Measurements from ENCODE around the gene PNPLA4.

PNPLA4 gene

GRCh38 chrX:7927259-7928167 lies at the start of gene PNPLA4:
PNPLA4 (minus strand) TSS chrX:7927413; CDS start chrX:7926119, 1,294 bp downstream.
- TF ChIP-seq CTCF (conservative IDR thresholded peaks at IDR 0.05; ENCODE audit: control insufficient read depth, insufficient read depth, low read depth, low read length), result no peak
- peak within 1 kb of the TSS; percentile 71 for H3K4me3 ChIP-seq (ENCODE audit: control insufficient read depth, low read depth, low read length)
- peak; percentile 68 for DNase-seq (ENCODE audit: low read depth)

GRCh38 chrX:7972586-7972985 lies 45.4 kb upstream of the PNPLA4 start:
- peak; percentile 45 for DNase-seq (ENCODE audit: low read depth)
- no peak for TF ChIP-seq CTCF (conservative IDR thresholded peaks at IDR 0.05; ENCODE audit: control insufficient read depth, insufficient read depth, low read depth, low read length)

GRCh38 chrX:7970428-7970827 lies 43.2 kb upstream of the PNPLA4 start:
- DNase-seq (ENCODE audit: low read depth), result no peak
- H3K4me3 ChIP-seq (ENCODE audit: control insufficient read depth, low read depth, low read length), result no peak overlapping the region
- no peak for TF ChIP-seq CTCF (conservative IDR thresholded peaks at IDR 0.05; ENCODE audit: control insufficient read depth, insufficient read depth, low read depth, low read length)

More at GRCh38 chrX:7972586-7972985, 45.4 kb upstream of the PNPLA4 start:
- no peak overlapping the region for H3K4me3 ChIP-seq (ENCODE audit: control insufficient read depth, low read depth, low read length)

- H3K4me3 ChIP-seq (ENCODE audit: control insufficient read depth, low read depth, low read length), result no peak overlapping the region
- TF ChIP-seq CTCF (conservative IDR thresholded peaks at IDR 0.05; ENCODE audit: control insufficient read depth, insufficient read depth, low read depth, low read length), result no peak
- no peak for DNase-seq (ENCODE audit: low read depth)
These were observed 38.2 kb upstream of the PNPLA4 start for GRCh38 chrX:7965436-7965835.

GRCh38 chrX:7960246-7960645 lies 33.0 kb upstream of the PNPLA4 start:
- H3K4me3 ChIP-seq (ENCODE audit: control insufficient read depth, low read depth, low read length), result no peak overlapping the region
- no peak for DNase-seq (ENCODE audit: low read depth)
- TF ChIP-seq CTCF (conservative IDR thresholded peaks at IDR 0.05; ENCODE audit: control insufficient read depth, insufficient read depth, low read depth, low read length), result no peak

GRCh38 chrX:7953446-7953845 lies 26.2 kb upstream of the PNPLA4 start:
- TF ChIP-seq CTCF (conservative IDR thresholded peaks at IDR 0.05; ENCODE audit: control insufficient read depth, insufficient read depth, low read depth, low read length), result no peak
- no peak for DNase-seq (ENCODE audit: low read depth)
- H3K4me3 ChIP-seq (ENCODE audit: control insufficient read depth, low read depth, low read length), result no peak overlapping the region

Data from fibroblast of mammary gland (primary cell).